Vagina (tissue), 2 donors: ENCODE measurements around the gene ARHGAP4. TPM values are rescaled to one million over a fixed set of nuclear protein-coding genes. Genes with fewer than 3 reads are reported as not detected.

ENCODE experiments used
- DNase-seq, 2 donors: peaks; one replicate each; pipeline ENCODE4 v3.0.0-alpha.2; 2017; ENCODE audit errors: extremely low spot score in 2 of 2
- H3K27ac ChIP-seq: fragments of 200-600 bp; sonication (generic); one replicate; pipeline ENCODE4 v1.5.1; 2019
- H3K27me3 ChIP-seq: fragments of 200-600 bp; sonication (generic); one replicate; pipeline ENCODE4 v1.5.1; 2019
- H3K36me3 ChIP-seq, 2 donors: fragments of 200-600 bp; sonication (generic); one replicate each; pipeline ENCODE4 v1.5.1; 2017 to 2019
- H3K4me1 ChIP-seq: fragments of 200-600 bp; sonication (generic); one replicate; pipeline ENCODE4 v1.5.1; 2019
- H3K4me3 ChIP-seq, 2 donors: fragments of 200-600 bp; sonication (generic); 1 replicate in 1 of 2; 2 replicates in 1 of 2; pipeline ENCODE4 v1.5.1; 2016 to 2019
- H3K9me3 ChIP-seq: fragments of 200-600 bp; sonication (generic); one replicate; pipeline ENCODE4 v1.5.1; 2019
- CTCF ChIP-seq, 3 experiments: fragments of 450-650 bp in 2 of 3; fragments of 200-600 bp in 1 of 3; sonication (generic) in 1 of 3; IDR thresholded peaks; one replicate each; pipeline ENCODE4 v1.5.1; 2017 to 2019; ENCODE audit warnings: antibody characterized with exemption in 3 of 3, mild to moderate bottlenecking in 2 of 3, moderate library complexity in 2 of 3
- POLR2A ChIP-seq, 2 donors: fragments of 450-650 bp; IDR thresholded peaks; one replicate each; pipeline ENCODE4 v1.6.1; 2017; ENCODE audit warnings: antibody characterized with exemption in 2 of 2, mild to moderate bottlenecking in 2 of 2, moderate library complexity in 2 of 2
- POLR2AphosphoS5 ChIP-seq, 2 donors: sonication (generic); formaldehyde crosslinking; IDR thresholded peaks; one replicate each; pipeline ENCODE4 v1.9.0; 2017; ENCODE audit warnings: antibody characterized with exemption in 2 of 2, mild to moderate bottlenecking in 2 of 2, low read depth in 1 of 2; ENCODE audit not compliant: insufficient read depth in 1 of 2
- intact Hi-C: fragments of 100-400 bp; cut with DNase I; formaldehyde crosslinking; loops from one replicate; pipeline ENCODE4 v1.15.1; 2023
- total RNA-seq: library from RNA; depleted of rRNA; stranded (reverse); fragments of >200 nt; gene quantifications from one replicate; pipeline ENCODE4 v1.2.3, GENCODE V29; 2016

The ARHGAP4 gene
- total RNA-seq, 1 donor from 2014 or later, result 36.6 TPM

- Histone ChIP-seq H3K27ac (no peak overlapping the region), H3K27me3 (no peaks in the 10 kb centered on the region), H3K4me1 (peaks cover 12% of the 10 kb centered on the region), H3K4me3 (no peak overlapping the region), H3K9me3 (no peaks in the 10 kb centered on the region), H3K36me3 (no peaks in the 10 kb centered on the region)
- intact Hi-C loops, result no loop called here
- TF ChIP-seq POLR2A (IDR thresholded peaks at IDR 0.05) (no peak), POLR2AphosphoS5 (IDR thresholded peaks at IDR 0.05; ENCODE audit: insufficient read depth in 1 of 2, low read depth in 1 of 2) (no peak), CTCF (IDR thresholded peaks at IDR 0.05) (no peak)
- no peak for DNase-seq
Observed at GRCh38 chrX:153908219-153908860, 17.7 kb downstream of the ARHGAP4 start.

- no peak for TF ChIP-seq CTCF (IDR thresholded peaks at IDR 0.05)
- no peak for TF ChIP-seq POLR2AphosphoS5 (IDR thresholded peaks at IDR 0.05; ENCODE audit: insufficient read depth in 1 of 2, low read depth in 1 of 2)
- no peak for TF ChIP-seq POLR2A (IDR thresholded peaks at IDR 0.05)
- H3K9me3 ChIP-seq, result no peaks in the 10 kb centered on the region
- no peaks in the 10 kb centered on the region for H3K27me3 ChIP-seq
- intact Hi-C loops, result no loop called here
- H3K27ac ChIP-seq, result no peak overlapping the region
- no peaks in the 10 kb centered on the region for H3K36me3 ChIP-seq
- DNase-seq, result no peak
- no peak overlapping the region for H3K4me3 ChIP-seq
- H3K4me1 ChIP-seq, result peaks cover 14% of the 10 kb centered on the region
Observed at GRCh38 chrX:153907456-153907855, 18.6 kb downstream of the ARHGAP4 start.

- no peak overlapping the region for H3K4me3 ChIP-seq
- DNase-seq, result no peak
- H3K4me1 ChIP-seq, result peaks cover 18% of the 10 kb centered on the region
- TF ChIP-seq CTCF (IDR thresholded peaks at IDR 0.05), result no peak
- TF ChIP-seq POLR2AphosphoS5 (IDR thresholded peaks at IDR 0.05; ENCODE audit: insufficient read depth in 1 of 2, low read depth in 1 of 2), result no peak
- TF ChIP-seq POLR2A (IDR thresholded peaks at IDR 0.05), result no peak
- intact Hi-C loops, result no loop called here
- no peaks in the 10 kb centered on the region for H3K9me3 ChIP-seq
- no peak overlapping the region for H3K27ac ChIP-seq
- no peaks in the 10 kb centered on the region for H3K27me3 ChIP-seq
- no peaks in the 10 kb centered on the region for H3K36me3 ChIP-seq
Observed at GRCh38 chrX:153906126-153906917, 19.7 kb downstream of the ARHGAP4 start.

GRCh38 chrX:153905481-153906095 lies 20.5 kb downstream of the ARHGAP4 start:
- TF ChIP-seq CTCF (IDR thresholded peaks at IDR 0.05), result no peak
- no peak for TF ChIP-seq POLR2AphosphoS5 (IDR thresholded peaks at IDR 0.05; ENCODE audit: insufficient read depth in 1 of 2, low read depth in 1 of 2)
- no peak overlapping the region for H3K27ac ChIP-seq
- H3K9me3 ChIP-seq, result no peaks in the 10 kb centered on the region
- H3K4me1 ChIP-seq, result peaks cover 18% of the 10 kb centered on the region
- intact Hi-C loops, result no loop called here
- H3K36me3 ChIP-seq, result no peaks in the 10 kb centered on the region
- H3K4me3 ChIP-seq, result no peak overlapping the region
- H3K27me3 ChIP-seq, result no peaks in the 10 kb centered on the region
- no peak for DNase-seq
